Prostate gland (tissue), 2 donors: ENCODE results near the gene SYNPR.

Experiments
- CTCF ChIP-seq, 4 experiments: fragments of 200-600 bp in 2 of 4; fragments of 450-650 bp in 2 of 4; sonication (generic) in 2 of 4; IDR thresholded peaks; 1 replicate in 3 of 4; 2 replicates in 1 of 4; pipeline ENCODE4 v1.5.1; 2016 to 2019; ENCODE audit warnings: antibody characterized with exemption in 4 of 4, mild to moderate bottlenecking in 2 of 4, moderate library complexity in 2 of 4
- POLR2A ChIP-seq: fragments of 450-650 bp; IDR thresholded peaks from one replicate; pipeline ENCODE4 v1.6.1; 2016; ENCODE audit warnings: antibody characterized with exemption, mild to moderate bottlenecking
- POLR2AphosphoS5 ChIP-seq: sonication (generic); formaldehyde crosslinking; IDR thresholded peaks from one replicate; pipeline ENCODE4 v1.6.1; 2017; ENCODE audit warnings: antibody characterized with exemption

GRCh38 chr3:63481627-63482026 is 203.5 kb downstream of the SYNPR start:
- TF ChIP-seq CTCF (IDR thresholded peaks at IDR 0.05), result no peak
- no peak for TF ChIP-seq POLR2A
- no peak for TF ChIP-seq POLR2AphosphoS5
